ENCODE data around the gene HMGA1. TPM values are rescaled to one million over a fixed set of nuclear protein-coding genes. Genes with fewer than 3 reads are reported as not detected.

HMGA1 gene
- total and polyA plus RNA-seq, 4 experiments from 2014 or later, result 25.4 to 77.5 (median 57.8) TPM

DNA sequence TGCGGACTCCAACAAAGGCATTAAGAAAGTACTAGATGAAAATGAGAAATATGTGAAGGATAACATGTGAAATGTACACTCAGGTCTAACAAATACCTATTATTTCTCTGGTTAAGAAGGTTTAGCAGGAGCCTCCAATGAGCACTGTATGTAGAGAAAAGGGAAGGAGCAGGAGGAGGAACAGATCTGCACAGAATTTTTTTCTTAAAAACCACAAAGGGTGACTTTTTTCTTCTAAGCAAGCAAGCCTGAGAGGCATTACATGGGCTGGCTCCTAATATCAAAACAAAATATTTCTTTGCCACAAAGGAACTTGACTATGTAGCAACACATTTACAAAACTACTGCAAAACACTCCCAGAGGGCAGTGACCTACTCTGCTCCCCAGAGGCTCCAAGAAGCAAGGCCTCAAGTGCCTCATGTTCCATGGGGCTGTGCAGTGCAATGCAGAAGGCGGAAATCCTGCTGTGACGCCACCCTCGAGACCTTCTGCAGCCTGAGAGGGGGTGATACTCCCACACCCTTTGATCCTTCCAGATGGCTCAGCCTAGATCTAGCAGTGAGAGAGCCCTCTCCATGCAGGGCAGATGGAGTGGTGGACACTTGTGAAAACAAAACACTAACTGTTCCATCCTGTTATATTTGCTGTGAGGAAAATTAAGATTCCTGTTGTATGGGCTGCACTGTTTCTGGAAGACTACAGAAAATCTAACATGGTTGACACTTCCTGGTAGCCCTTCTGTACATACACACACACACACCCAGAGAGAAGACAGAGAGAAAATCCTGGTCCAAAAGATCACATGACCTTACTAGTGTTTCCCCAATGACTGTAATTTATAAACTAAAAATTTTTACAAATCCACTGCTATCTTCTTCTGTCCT is 48.1 kb downstream of the HMGA1 start:
- intact Hi-C loops (cut with micrococcal nuclease), result no loop called here
- Histone ChIP-seq H3K9me3 (ENCODE audit: control insufficient read depth in 1 of 2, low read length in 2 of 2) (no peaks in the 10 kb centered on the region), H3K4me1 (ENCODE audit: insufficient read depth, low read length) (no peaks in the 10 kb centered on the region), H3K27ac (ENCODE audit: low read depth, low read length) (no peak overlapping the region), H3K27me3 (ENCODE audit: insufficient read depth, low read length) (no peaks in the 10 kb centered on the region), H3K36me3 (ENCODE audit: insufficient read depth, low read length) (no peaks in the 10 kb centered on the region), H3K4me3 (ENCODE audit: low read length in 2 of 2) (no peak overlapping the region)
- Mint-ChIP-seq H3K27me3 (no peaks in the 10 kb centered on the region), H3K36me3 (peaks cover 36 to 47% of the 10 kb centered on the region in 2 donors), H3K4me3 (no peak overlapping the region), H3K9me3 (no peaks in the 10 kb centered on the region), H3K4me1 (peaks cover 0 to 13% (median 4%) of the 10 kb centered on the region in 4 donors), H3K27ac (peak overlapping the region in 1 of 7 donors; percentile 59)
- ChIA-PET POLR2A (ENCODE audit: partially characterized antibody) (no interaction called here), CTCF (ENCODE audit: partially characterized antibody) (no interaction called here)
- DNase-seq, result no peak

DNA sequence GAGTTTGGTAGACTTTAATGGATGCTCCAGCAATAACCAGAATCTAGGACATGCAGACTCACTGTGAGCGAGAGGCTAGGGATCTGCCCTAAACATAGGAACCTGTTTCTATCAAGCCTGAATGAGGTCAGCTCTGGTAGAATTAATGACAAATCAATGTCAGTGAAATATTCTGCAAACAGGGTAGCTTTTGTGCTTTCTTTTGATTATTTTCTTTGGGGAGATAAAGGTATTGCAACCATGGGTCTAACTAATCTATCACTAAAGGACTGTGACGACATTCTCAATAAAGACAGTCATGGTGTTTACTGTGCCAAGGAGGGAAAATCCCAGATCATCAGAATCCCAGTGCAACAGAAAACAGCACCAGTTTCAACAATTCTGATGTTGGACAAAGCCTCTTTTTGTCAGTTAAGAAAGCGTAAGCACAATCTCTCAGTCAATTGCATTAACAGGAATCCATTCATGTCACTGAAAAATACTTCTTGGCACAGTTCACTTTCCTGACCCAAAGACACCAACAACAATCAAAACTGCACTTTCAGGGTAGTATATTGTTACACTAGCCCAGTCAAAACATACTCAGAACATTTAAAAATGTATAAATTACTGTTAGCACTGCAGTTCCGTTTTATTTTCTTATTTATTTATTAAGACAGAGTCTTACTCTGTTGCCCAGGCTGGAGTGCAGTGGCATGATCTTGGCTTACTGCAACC is 48.9 kb downstream of the HMGA1 start:
- intact Hi-C loops (cut with micrococcal nuclease), result no loop called here
- H3K27ac Mint-ChIP-seq, result peak overlapping the region in 1 of 7 donors; percentile 6
- no peak overlapping the region for H3K27ac ChIP-seq (ENCODE audit: low read depth, low read length)
- DNase-seq, result no peak
- no peaks in the 10 kb centered on the region for H3K27me3 ChIP-seq (ENCODE audit: insufficient read depth, low read length)
- H3K36me3 Mint-ChIP-seq, result peaks cover 32 to 45% of the 10 kb centered on the region in 2 donors
- H3K9me3 ChIP-seq (ENCODE audit: control insufficient read depth in 1 of 2, low read length in 2 of 2), result no peaks in the 10 kb centered on the region
- H3K9me3 Mint-ChIP-seq, result no peaks in the 10 kb centered on the region
- ChIA-PET CTCF (ENCODE audit: partially characterized antibody) (no interaction called here), POLR2A (ENCODE audit: partially characterized antibody) (no interaction called here)
- H3K4me3 Mint-ChIP-seq, result no peak overlapping the region
- no peaks in the 10 kb centered on the region for H3K4me1 ChIP-seq (ENCODE audit: insufficient read depth, low read length)
- H3K36me3 ChIP-seq (ENCODE audit: insufficient read depth, low read length), result no peaks in the 10 kb centered on the region
- peaks cover 0 to 13% (median 4%) of the 10 kb centered on the region in 4 donors for H3K4me1 Mint-ChIP-seq
- H3K4me3 ChIP-seq (ENCODE audit: low read length in 2 of 2), result no peak overlapping the region
- no peaks in the 10 kb centered on the region for H3K27me3 Mint-ChIP-seq

DNA sequence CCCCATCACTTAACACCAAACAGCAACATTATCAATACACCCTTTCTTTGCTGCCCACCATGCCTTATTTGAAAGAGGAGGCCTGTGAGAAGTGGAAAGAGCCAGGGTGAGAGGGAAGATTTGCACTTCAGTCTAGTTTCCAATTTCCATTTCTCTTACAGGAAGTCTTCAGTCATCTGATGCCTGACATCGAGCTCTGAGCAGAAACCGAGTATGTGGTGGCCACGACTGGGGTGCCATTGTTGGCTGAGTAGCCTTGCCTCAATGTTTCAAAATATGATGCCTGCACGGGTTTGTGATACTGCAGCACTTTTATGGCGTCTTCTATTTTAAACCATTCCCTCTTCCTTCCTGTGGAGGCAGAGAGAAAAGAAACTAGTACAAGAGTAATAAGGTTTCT is 51.9 kb downstream of the HMGA1 start:
- H3K27me3 Mint-ChIP-seq, result no peaks in the 10 kb centered on the region
- H3K9me3 Mint-ChIP-seq, result no peaks in the 10 kb centered on the region
- DNase-seq, result no peak
- H3K9me3 ChIP-seq (ENCODE audit: control insufficient read depth in 1 of 2, low read length in 2 of 2), result no peaks in the 10 kb centered on the region
- ChIA-PET CTCF (ENCODE audit: partially characterized antibody) (interaction anchor here (0.6 to 1.2 kb wide), 2 partner anchors 15 to 17 kb away, joined by 3 to 4 read pairs; no protein-coding TSS in a partner anchor), POLR2A (ENCODE audit: partially characterized antibody) (no interaction called here)
- intact Hi-C loops (cut with micrococcal nuclease), result no loop called here
- H3K4me3 Mint-ChIP-seq, result no peak overlapping the region
- H3K27me3 ChIP-seq (ENCODE audit: insufficient read depth, low read length), result no peaks in the 10 kb centered on the region
- peak overlapping the region in 1 of 7 donors; percentile 9 for H3K27ac Mint-ChIP-seq
- H3K4me1 Mint-ChIP-seq, result peaks cover 0 to 13% (median 4%) of the 10 kb centered on the region in 4 donors
- no peak overlapping the region for H3K27ac ChIP-seq (ENCODE audit: low read depth, low read length)
- peaks cover 40 to 52% of the 10 kb centered on the region in 2 donors for H3K36me3 Mint-ChIP-seq
- H3K36me3 ChIP-seq (ENCODE audit: insufficient read depth, low read length), result peaks cover 10% of the 10 kb centered on the region
- no peaks in the 10 kb centered on the region for H3K4me1 ChIP-seq (ENCODE audit: insufficient read depth, low read length)
- H3K4me3 ChIP-seq (ENCODE audit: low read length in 2 of 2), result no peak overlapping the region

DNA sequence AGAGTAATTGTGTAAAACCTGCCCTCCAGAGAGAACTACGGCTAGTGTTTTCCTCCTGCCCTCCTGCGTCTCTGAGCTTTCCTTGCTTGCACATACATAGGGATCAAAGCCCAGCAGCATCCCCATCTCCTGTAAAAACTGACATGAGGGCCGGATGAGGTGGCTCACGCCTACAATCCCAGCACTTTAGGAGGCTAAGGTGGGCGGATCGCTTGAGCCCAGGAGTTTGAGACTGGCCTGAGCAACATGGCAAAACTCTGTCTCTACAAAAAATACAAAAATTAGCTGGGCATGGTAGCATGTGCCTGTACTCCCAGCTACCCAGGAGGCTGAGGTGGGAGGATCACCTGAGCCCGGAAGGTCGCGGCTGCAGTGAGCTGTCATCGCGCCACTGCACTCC is 52.5 kb downstream of the HMGA1 start:
- Histone ChIP-seq H3K4me3 (ENCODE audit: low read length in 2 of 2) (no peak overlapping the region), H3K36me3 (ENCODE audit: insufficient read depth, low read length) (peaks cover 15% of the 10 kb centered on the region), H3K9me3 (ENCODE audit: control insufficient read depth in 1 of 2, low read length in 2 of 2) (no peaks in the 10 kb centered on the region), H3K27me3 (ENCODE audit: insufficient read depth, low read length) (no peaks in the 10 kb centered on the region), H3K27ac (ENCODE audit: low read depth, low read length) (no peak overlapping the region), H3K4me1 (ENCODE audit: insufficient read depth, low read length) (no peaks in the 10 kb centered on the region)
- ChIA-PET CTCF (ENCODE audit: partially characterized antibody) (interaction anchor here (1.2 kb wide), 1 partner anchor 16 kb away, joined by 3 read pairs; no protein-coding TSS in a partner anchor), POLR2A (ENCODE audit: partially characterized antibody) (interaction anchor here (0.5 kb wide), 1 partner anchor 15 kb away, joined by 3 read pairs; no protein-coding TSS in a partner anchor)
- H3K27ac Mint-ChIP-seq, result peak overlapping the region in 2 of 7 donors; percentile 9 to 15
- no peaks in the 10 kb centered on the region for H3K9me3 Mint-ChIP-seq
- peaks cover 0 to 13% (median 4%) of the 10 kb centered on the region in 4 donors for H3K4me1 Mint-ChIP-seq
- intact Hi-C loops (cut with micrococcal nuclease), result no loop called here
- no peak overlapping the region for H3K4me3 Mint-ChIP-seq
- peaks cover 40 to 54% of the 10 kb centered on the region in 2 donors for H3K36me3 Mint-ChIP-seq
- DNase-seq, result no peak
- H3K27me3 Mint-ChIP-seq, result no peaks in the 10 kb centered on the region

DNA sequence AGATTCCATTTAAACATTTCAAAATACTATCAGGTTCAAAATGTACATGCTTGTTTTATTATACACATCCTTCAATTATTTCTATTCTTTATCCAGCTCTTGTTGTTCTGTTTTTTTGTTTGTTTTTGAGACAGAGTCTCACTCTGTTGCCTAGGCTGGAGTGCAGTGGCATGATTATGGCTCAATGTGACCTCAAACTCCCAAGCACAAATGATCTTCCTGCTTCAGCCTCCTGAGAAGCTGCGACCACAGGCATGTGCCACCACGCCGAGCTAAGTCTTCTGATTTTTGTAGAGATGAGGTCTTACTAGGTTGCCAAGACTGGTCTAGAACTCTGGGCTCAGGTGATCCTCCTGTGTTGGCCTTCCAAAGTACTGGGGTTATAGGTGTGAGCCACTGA is 56.3 kb downstream of the HMGA1 start:
- no peaks in the 10 kb centered on the region for H3K27me3 Mint-ChIP-seq
- no peak for DNase-seq
- H3K4me3 ChIP-seq (ENCODE audit: low read length in 2 of 2), result no peak overlapping the region
- H3K27me3 ChIP-seq (ENCODE audit: insufficient read depth, low read length), result no peaks in the 10 kb centered on the region
- H3K9me3 Mint-ChIP-seq, result no peaks in the 10 kb centered on the region
- intact Hi-C loops (cut with micrococcal nuclease), result no loop called here
- H3K27ac ChIP-seq (ENCODE audit: low read depth, low read length), result no peak overlapping the region
- H3K36me3 ChIP-seq (ENCODE audit: insufficient read depth, low read length), result peaks cover 15% of the 10 kb centered on the region
- H3K9me3 ChIP-seq (ENCODE audit: control insufficient read depth in 1 of 2, low read length in 2 of 2), result no peaks in the 10 kb centered on the region
- H3K27ac Mint-ChIP-seq, result no peak overlapping the region
- H3K36me3 Mint-ChIP-seq, result peaks cover 33 to 36% of the 10 kb centered on the region in 2 donors
- peaks cover 4% of the 10 kb centered on the region for H3K4me1 ChIP-seq (ENCODE audit: insufficient read depth, low read length)
- ChIA-PET POLR2A (ENCODE audit: partially characterized antibody) (no interaction called here), CTCF (ENCODE audit: partially characterized antibody) (interaction anchor here (1.2 kb wide), 1 partner anchor 122 kb away, joined by 5 read pairs; no protein-coding TSS in a partner anchor)
- H3K4me3 Mint-ChIP-seq, result no peak overlapping the region
- peaks cover 10 to 15% (median 11%) of the 10 kb centered on the region in 4 donors for H3K4me1 Mint-ChIP-seq

DNA sequence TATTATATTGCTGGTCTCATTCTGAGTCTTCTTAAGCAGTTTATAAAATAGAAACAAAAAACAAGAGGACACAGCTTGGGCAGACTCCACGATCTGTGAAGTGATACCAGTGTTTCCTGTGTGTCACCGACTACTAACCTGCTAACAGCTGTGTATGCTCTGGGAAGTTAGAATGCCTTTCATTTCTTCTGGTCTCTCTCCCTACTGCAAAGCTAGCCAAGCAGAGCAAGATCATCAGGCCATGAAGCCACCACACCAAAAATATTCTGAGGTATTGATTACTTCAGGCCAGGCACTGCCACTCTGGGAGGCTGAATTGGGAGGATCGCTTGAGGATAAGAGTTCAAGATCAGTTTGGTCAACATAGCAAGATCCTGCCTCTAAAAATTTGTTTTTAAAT is 59.0 kb downstream of the HMGA1 start:
- POLR2A ChIA-PET (ENCODE audit: partially characterized antibody), result no interaction called here
- H3K27me3 Mint-ChIP-seq, result no peaks in the 10 kb centered on the region
- Histone ChIP-seq H3K27me3 (ENCODE audit: insufficient read depth, low read length) (no peaks in the 10 kb centered on the region), H3K27ac (ENCODE audit: low read depth, low read length) (no peak overlapping the region), H3K36me3 (ENCODE audit: insufficient read depth, low read length) (peaks cover 15% of the 10 kb centered on the region), H3K9me3 (ENCODE audit: control insufficient read depth in 1 of 2, low read length in 2 of 2) (no peaks in the 10 kb centered on the region), H3K4me3 (ENCODE audit: low read length in 2 of 2) (no peak overlapping the region), H3K4me1 (ENCODE audit: insufficient read depth, low read length) (peaks cover 4% of the 10 kb centered on the region)
- CTCF ChIA-PET (ENCODE audit: partially characterized antibody), result no interaction called here
- no peaks in the 10 kb centered on the region for H3K9me3 Mint-ChIP-seq
- H3K4me1 Mint-ChIP-seq, result peaks cover 5 to 12% (median 9%) of the 10 kb centered on the region in 4 donors
- no peak overlapping the region for H3K4me3 Mint-ChIP-seq
- DNase-seq, result no peak
- peaks cover 25 to 29% of the 10 kb centered on the region in 2 donors for H3K36me3 Mint-ChIP-seq
- H3K27ac Mint-ChIP-seq, result peak overlapping the region in 3 of 7 donors; percentile 59 to 86 (median 70)
- intact Hi-C loops (cut with micrococcal nuclease), result no loop called here

All from CD4-positive, alpha-beta memory T cell (primary cell).